ENCODE results near the gene KIAA1191.

DNA sequence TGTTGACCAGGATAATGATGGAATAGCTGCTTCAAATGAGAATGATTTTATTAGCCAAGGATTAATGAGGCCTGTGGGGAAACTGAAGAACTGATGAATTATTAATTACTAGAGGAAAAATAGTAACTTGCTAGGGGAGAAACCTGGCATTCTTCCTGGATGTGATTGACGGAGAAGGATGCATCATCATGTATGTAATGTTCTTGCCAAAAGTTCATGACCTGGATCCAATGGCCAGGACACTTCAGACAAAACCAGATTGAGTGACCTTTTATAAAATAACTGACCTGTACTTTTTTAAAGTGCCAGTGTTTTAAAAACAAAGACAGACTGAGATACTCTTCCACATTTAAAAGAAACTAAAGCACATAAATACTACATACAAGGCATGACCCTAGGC lies 23.7 kb downstream of the KIAA1191 start:
- TF ChIP-seq, protein P1, sequence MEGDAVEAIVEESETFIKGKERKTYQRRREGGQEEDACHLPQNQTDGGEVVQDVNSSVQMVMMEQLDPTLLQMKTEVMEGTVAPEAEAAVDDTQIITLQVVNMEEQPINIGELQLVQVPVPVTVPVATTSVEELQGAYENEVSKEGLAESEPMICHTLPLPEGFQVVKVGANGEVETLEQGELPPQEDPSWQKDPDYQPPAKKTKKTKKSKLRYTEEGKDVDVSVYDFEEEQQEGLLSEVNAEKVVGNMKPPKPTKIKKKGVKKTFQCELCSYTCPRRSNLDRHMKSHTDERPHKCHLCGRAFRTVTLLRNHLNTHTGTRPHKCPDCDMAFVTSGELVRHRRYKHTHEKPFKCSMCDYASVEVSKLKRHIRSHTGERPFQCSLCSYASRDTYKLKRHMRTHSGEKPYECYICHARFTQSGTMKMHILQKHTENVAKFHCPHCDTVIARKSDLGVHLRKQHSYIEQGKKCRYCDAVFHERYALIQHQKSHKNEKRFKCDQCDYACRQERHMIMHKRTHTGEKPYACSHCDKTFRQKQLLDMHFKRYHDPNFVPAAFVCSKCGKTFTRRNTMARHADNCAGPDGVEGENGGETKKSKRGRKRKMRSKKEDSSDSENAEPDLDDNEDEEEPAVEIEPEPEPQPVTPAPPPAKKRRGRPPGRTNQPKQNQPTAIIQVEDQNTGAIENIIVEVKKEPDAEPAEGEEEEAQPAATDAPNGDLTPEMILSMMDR (IDR thresholded peaks at IDR 0.05) = no peak
- TF ChIP-seq ELF4 (CRISPR knock-in tag; IDR thresholded peaks at IDR 0.05; ENCODE audit: low read depth) = no peak
- no peak for TF ChIP-seq NR2C2 (CRISPR knock-in tag; IDR thresholded peaks at IDR 0.05)
- TF ChIP-seq, protein P2, sequence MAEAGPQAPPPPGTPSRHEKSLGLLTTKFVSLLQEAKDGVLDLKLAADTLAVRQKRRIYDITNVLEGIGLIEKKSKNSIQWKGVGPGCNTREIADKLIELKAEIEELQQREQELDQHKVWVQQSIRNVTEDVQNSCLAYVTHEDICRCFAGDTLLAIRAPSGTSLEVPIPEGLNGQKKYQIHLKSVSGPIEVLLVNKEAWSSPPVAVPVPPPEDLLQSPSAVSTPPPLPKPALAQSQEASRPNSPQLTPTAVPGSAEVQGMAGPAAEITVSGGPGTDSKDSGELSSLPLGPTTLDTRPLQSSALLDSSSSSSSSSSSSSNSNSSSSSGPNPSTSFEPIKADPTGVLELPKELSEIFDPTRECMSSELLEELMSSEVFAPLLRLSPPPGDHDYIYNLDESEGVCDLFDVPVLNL (CRISPR knock-in tag; IDR thresholded peaks at IDR 0.05; ENCODE audit: borderline replicate concordance, low read depth) = no peak
- TF ChIP-seq OVOL2 (CRISPR knock-in tag; IDR thresholded peaks at IDR 0.05; ENCODE audit: borderline replicate concordance) = no peak
- TF ChIP-seq SP1 (CRISPR knock-in tag; conservative IDR thresholded peaks at IDR 0.05) = no peak
- TF ChIP-seq JUN (CRISPR knock-in tag; IDR thresholded peaks at IDR 0.05) = no peak
- TF ChIP-seq, protein P3, sequence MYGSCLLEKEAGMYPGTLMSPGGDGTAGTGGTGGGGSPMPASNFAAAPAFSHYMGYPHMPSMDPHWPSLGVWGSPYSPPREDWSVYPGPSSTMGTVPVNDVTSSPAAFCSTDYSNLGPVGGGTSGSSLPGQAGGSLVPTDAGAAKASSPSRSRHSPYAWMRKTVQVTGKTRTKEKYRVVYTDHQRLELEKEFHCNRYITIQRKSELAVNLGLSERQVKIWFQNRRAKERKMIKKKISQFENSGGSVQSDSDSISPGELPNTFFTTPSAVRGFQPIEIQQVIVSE (CRISPR knock-in tag; IDR thresholded peaks at IDR 0.05; ENCODE audit: borderline replicate concordance) = no peak
- TF ChIP-seq ZNF317 (CRISPR knock-in tag; IDR thresholded peaks at IDR 0.05; ENCODE audit: borderline replicate concordance, low read depth) = no peak
- no peak for TF ChIP-seq FOXJ3 (CRISPR knock-in tag; IDR thresholded peaks at IDR 0.05; ENCODE audit: borderline replicate concordance)
- no peak for TF ChIP-seq RELA (CRISPR knock-in tag; IDR thresholded peaks at IDR 0.05; ENCODE audit: borderline replicate concordance)

All from WTC11 (cell line).